NCI-H128 (cell line): ENCODE measurements around the gene PCCA.
"Not testable (repeated sequence)": the region's sequence is repeated elsewhere in the genome, so short reads cannot be mapped to it uniquely, and the experiment has no call there.

Experiments
- DNase-seq: peaks from one replicate; lab custom pipeline; 2025; ENCODE audit not compliant: unreplicated experiment; lab: John Stamatoyannopoulos, UW

PCCA gene

GRCh38 chr13:100088644-100089464 lies at the start of gene PCCA:
Gene PCCA, plus strand, starts transcription at chr13:100089093. Its CDS starts 28 bp downstream, at chr13:100089121.
- DNase-seq = peak; percentile 82

GRCh38 chr13:100039740-100040139 lies 49.2 kb upstream of the PCCA start:
- DNase-seq = no peak

GRCh38 chr13:100040196-100040595 lies 48.7 kb upstream of the PCCA start:
- no peak for DNase-seq

- no peak for DNase-seq
Observed at GRCh38 chr13:100044936-100045335, 44.0 kb upstream of the PCCA start.

DNA sequence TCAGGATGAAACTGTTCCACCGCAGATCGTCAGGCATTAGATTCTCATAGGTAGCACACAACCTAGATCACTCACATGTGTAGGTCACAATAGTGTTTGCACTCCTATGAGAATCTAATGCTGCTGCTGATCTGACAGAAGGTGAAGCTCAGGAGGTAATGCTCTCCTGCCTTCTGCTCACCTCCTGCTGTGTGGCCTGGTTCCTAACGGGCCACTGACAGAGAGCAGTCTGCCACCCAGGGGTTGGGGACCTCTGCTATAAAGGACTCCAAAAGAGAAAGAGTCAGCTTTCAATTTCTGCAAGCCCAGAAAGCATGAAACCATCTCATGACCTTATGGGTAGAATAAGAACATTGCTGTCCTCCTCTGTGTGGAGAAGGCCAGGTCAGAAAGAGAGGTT lies 43.5 kb upstream of the PCCA start:
- DNase-seq = no peak

DNA sequence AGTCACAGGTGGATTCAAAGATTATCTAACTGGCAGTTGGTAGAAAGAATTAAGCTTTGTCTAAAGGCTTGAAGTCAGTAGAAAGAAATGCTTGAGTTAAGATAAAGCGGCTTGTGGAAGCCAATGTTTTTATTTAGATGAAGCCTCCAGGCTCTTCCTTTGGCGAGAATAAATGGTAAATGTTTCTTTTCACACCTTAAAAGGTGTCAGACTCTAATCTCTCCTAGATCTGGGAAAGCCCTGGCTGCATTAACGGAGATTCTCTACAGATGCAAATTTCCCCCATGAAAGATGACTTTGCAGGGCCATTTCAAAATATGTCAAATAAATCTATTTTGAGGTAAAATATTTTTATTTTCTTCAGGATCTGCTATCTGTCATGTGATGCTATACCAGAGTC lies 37.8 kb upstream of the PCCA start:
- no peak for DNase-seq

- DNase-seq = no peak
Observed at GRCh38 chr13:100059827-100060226, 29.1 kb upstream of the PCCA start.

DNA sequence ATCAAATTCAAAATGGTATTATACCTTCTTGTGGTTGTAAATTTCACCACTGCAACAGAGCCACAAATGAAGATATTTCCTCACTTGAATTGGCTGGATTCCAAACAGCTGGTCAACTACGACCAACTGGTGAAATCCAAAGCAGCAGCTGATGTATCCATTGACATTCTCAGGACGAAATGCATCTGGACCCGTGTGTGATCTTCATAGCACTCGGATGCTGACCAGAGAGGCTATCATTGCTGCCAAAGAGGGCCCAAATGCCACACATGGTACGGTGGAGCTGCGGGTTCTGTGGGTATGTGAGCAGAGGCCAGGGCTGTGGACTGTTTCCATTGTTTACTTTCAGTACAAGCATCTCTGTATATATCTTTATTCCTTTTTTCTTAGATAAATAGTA lies 25.6 kb upstream of the PCCA start:
- DNase-seq = no peak

- DNase-seq = no peak
Observed at GRCh38 chr13:100063906-100064305, 25.0 kb upstream of the PCCA start.

- no peak for DNase-seq
Observed at GRCh38 chr13:100068133-100068931, 20.6 kb upstream of the PCCA start.

DNA sequence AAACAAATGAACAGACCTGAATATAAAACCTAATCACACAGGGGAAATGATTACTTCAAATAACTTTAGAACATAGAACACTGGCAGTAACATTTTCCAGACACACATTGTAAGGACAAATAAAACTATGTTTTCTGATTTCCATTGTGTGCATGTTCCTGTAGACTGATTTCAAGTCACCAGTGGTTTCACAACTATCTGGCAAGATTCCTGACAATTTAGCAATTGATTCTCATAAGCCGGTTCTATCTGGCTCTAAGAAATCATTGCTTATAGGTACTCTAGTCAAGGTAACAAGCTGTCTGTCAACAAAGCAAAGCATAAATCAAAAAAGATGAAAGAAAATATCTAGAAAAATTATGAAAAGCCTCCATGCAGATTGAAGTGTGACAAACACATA lies 19.6 kb upstream of the PCCA start:
- no peak for DNase-seq

GRCh38 chr13:100075700-100076587 lies 12.9 kb upstream of the PCCA start:
- no peak for DNase-seq

- DNase-seq = not testable (repeated sequence)
Observed at GRCh38 chr13:100079003-100079402, 9.9 kb upstream of the PCCA start.

- DNase-seq = not testable (repeated sequence)
Observed at GRCh38 chr13:100083401-100083800, 5.5 kb upstream of the PCCA start.

GRCh38 chr13:100088273-100088643 lies 635 bp upstream of the PCCA start:
- DNase-seq = no peak

DNA sequence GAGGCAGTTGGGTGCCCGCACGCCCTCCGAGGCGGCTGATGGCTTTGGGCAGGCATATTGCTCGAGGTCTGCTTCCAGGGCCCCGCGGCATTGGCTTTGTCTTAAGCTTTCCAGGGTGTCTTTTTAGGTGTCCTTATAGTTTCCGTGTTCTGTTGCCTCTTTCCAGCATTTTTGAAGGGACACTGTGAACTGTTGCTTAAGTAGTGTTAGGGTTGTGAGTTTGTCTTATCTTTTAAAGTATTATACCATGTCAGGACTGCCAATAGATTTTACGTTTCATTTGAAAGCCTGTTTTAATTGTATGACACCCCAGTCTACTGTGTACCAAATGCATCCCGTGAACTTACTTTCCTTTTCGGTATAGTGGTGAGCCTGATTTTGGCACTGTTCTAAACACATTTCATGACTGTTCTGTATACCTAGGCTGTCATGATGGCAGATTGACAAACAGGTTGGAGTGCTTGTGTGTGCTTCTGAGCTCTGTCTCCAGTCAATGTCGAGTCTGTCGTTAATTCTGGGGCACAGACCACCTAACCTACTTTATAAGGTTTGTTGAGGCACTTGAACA lies 656 bp downstream of the PCCA start:
- no peak for DNase-seq

DNA sequence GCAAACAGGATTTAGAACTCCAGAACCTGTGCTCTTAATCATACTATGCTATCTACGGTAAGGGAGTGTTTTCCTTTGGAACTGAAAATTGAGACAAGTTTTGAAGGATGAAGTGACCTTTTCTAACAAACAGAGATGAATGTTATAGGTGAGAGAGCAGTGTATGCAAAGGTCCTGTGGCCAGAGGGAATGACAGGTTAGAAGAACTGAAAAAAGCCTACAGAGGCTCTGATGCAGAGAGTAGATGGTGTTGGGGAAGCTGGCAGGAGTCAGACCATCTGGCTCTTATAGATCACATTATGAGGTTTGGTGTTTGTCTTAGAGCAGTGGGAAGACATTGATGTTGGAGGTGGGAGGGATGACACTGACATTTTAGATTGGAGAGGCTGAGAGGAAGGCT lies 2.0 kb downstream of the PCCA start:
- no peak for DNase-seq

DNA sequence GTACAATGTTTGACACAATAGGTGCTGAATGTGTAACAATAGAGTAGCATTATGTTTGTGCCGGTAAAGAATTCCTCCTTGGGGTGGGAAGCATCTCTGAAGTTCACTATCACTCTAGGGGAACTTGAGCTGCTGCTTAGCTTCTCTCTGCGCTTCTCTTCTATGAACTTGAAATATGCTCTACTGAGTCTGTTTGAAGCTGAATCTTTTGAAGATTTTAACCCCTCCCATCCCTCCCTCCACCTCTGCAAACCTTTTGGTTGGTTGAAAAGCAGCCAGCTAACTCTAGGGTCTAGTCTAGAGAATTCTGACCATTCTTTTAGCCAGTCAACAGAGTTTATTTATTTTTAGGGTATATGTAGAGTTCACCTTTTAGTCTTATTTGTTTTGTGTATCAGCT lies 2.5 kb downstream of the PCCA start:
- no peak for DNase-seq

DNA sequence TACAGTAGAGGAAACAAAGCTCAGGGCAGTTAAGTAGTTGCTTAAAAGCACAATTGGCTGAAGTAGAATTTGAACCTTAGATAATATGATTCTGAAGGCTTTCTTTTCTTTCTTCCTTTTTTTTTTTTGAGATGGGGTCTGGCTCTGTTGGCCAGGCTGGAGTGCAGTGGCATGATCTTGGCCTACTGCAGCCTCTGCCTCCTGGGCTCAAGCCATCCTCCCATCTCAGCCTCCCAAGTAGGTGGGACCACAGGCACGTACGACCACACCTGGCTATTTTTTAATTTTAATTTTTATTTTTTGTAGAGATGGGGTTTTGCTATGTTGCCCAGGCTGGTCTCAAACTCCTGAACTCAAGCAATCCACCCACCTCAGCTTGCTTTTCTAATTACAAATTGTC lies 3.4 kb downstream of the PCCA start:
- DNase-seq = not testable (repeated sequence)

GRCh38 chr13:100095498-100095897 lies 6.6 kb downstream of the PCCA start:
- DNase-seq = no peak

DNA sequence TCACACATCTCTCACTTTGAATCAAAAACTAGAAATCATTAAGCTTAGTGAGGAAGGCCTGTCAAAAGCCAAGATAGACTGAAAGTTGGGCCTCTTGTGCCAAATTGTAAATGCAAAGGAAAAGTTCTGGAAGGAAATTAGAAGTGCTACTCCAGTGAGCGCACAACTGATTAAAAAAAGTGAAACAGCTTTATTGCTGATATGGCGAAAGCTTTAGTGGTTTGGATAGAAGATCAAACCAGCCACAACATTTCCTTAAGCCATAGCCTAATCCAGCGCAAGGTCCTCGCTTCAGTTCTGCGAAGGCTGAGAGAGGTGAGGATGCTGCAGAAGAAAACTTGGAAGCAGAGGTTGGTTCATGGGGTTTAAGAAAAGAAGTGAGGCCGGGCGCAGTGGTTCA lies 7.6 kb downstream of the PCCA start:
- no peak for DNase-seq
